ENCODE measurements around the gene SPRYD4. TPM values are rescaled to one million over a fixed set of nuclear protein-coding genes. Genes with fewer than 3 reads are reported as not detected.
"Not testable (repeated sequence)": the region's sequence is repeated elsewhere in the genome, so short reads cannot be mapped to it uniquely, and the experiment has no call there.

Gene SPRYD4
- polyA plus RNA-seq, 3 donors = 3.8 to 7.8 (median 6.9) TPM

DNA sequence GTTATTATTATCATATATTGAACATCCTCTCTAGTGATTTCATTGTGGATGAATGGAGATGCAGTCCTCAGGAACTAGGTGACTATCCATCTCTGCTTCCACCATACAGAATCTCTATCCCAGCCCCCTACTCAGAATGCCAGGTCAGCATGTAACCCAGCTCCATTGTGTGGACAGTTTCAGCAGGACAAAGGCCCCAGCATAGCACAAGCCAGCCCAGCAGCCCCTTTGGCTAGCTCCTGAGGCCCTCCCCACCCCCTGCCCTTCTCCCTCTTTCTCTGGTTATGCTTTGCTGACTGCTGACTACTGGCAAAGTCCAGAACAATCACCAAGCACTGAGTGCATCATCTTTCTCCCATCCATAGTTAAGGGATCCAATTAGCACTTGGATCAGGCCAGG is 5.8 kb upstream of the SPRYD4 start:
- DNase-seq = no peak

DNA sequence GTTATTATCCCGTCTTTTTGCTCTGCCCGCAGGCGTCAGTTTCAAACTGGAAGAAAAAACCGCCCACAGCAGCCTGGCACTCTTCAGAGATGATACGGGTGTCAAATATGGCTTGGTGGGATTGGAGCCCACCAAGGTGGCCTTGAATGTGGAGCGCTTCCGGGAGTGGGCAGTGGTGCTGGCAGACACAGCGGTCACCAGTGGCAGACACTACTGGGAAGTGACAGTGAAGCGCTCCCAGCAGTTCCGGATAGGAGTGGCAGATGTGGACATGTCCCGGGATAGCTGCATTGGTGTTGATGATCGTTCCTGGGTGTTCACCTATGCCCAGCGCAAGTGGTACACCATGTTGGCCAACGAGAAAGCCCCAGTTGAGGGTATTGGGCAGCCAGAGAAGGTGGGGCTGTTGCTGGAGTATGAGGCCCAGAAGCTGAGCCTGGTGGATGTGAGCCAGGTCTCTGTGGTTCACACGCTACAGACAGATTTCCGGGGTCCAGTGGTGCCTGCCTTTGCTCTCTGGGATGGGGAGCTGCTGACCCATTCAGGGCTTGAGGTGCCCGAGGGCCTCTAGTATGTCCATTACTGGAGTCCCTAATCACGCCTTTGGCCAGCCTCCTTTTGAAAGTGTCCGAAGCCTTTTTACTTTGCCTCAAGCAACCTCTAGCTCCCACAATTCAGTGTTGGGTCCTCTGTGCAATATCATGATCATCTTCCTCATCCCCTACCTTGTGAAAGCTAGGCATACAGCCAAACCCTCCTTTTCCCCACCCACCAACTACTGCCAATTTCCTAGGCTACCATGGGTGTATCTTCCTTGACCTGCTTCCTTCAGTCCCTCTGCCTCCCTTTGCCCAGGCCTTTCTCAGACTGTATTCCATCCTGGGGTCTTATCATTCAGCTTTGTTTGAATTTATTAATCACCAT is 891 bp downstream of the SPRYD4 start:
- no peak for DNase-seq

DNA sequence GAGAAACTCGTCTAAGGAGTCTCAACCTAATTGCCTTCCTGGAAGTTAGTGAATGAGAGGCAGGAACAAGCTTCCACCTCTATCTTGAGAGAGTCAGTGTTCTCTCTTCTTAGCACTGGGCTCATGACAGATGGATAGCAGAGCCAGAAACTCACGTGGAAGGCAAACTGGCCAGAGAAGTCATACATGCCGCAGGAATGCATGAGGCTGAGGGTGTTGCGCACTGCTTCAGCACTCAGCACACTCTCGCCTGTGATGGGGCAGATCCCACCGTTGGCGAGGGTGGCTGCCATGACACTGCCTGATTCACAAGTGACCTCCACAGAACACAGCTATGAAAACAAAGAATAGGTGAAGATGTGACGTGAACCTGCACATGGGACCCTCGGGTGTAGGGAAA is 6.0 kb downstream of the SPRYD4 start:
- DNase-seq = no peak

DNA sequence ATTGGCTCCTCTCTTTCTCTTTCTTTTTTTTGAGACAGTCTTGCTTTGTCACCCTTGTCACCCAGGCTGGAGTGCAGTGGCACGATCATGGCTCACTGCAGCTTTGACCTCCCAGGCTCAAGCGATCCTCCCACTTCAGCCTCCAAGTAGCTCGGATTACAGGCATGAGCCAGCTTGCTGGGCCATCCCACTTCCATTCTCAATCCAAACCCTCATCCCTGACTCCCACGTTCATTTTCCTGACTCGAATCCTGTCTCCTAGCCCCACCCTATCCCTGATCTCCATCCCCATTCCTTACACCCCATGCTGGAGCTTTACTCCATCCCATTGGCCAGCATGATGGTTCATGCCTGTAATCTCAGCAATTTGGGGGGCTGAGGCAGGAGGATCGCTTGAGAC is 7.8 kb downstream of the SPRYD4 start:
- DNase-seq = no peak

DNA sequence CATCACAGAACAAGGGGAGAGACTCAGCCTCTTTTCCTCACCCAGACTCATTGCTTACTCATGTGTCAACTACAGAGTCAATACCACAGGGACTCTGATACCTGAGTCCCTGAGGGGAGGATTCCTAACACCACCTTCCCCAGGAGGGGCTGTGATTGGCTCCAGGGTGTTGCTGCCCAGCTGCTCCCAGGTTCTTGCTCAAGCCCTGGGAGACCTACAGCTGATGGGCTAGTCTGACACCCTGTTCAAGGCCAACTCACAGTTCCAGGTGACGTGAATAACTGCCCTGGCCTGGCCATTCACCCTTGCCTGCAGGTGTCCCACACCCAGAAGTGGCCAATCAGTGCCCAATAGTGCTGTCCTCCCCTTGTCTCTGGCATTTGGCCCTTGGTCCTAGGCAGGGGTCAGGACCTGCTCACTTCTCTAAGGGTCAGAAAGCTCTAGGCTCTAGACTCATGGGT is 8.6 kb downstream of the SPRYD4 start:
- DNase-seq = no peak

DNA sequence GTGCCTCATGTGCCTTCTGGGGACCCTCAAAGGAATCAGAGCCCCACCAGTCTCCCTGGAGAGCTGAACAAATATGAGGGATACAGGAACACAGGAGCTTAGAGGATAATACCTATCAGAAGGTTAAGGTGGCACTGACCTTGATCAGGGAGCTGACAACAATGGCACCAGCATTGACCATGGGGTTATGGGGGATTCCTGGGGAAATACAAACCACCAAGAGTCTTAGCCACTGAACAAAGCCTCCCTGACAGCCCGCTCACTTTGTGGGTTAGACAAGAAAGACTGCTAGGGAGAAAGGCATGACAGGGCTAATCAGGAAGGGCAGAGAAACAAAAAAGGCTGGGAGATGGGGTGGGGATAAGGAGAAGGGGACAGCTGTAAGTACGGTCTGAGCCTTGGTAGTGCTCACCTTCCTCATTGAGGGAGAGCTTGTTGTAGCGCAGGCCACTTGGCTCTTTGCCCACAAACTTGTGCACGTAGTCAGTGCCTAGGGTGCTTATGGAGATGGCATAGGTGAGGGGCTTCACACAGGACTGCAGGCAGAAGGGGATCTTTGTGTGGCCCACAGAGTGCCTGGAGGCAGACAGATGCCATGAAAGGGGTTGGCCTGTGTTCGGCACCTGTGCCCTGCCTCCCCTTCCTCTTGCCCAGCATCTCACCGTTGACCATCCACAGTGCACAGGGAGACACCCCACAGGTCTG is 9.3 kb downstream of the SPRYD4 start:
- DNase-seq = no peak

DNA sequence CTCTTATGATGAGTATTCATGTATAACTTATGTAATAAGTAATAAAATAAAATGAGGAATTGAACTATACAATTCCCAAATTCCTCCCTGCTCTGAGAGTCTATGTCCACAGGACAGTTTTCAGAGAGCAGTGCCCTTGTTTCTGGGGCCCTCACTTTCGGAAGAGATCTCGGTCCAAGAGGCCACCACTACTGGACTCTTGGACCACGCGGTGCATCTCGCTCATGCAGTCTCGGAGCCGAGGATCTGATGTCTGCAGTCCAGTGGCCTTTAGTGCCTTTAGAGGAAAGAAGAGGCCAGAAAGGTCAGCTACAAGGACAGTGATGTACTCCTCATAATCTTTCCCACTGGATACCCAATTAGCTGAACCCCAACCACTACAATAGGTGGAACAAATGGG is 11.2 kb downstream of the SPRYD4 start:
- DNase-seq = no peak

DNA sequence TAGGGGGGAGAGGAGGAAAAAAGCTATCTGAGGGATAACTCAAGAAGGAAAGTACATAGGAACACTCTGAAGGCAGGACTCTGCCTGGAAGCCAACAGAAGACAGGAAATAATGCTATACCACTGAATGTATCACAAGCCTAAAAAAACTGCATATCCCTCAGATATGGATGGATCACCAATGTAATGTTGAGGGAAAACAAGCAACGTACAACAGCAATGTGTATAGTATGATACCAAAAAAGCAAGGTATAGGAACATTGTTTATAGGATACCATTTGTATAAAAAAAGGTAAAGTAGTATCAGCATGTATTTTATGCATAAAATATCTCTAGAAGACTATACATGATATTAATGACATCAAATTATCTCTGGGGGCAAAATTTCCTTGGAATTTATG is 16.2 kb downstream of the SPRYD4 start:
- DNase-seq = no peak

DNA sequence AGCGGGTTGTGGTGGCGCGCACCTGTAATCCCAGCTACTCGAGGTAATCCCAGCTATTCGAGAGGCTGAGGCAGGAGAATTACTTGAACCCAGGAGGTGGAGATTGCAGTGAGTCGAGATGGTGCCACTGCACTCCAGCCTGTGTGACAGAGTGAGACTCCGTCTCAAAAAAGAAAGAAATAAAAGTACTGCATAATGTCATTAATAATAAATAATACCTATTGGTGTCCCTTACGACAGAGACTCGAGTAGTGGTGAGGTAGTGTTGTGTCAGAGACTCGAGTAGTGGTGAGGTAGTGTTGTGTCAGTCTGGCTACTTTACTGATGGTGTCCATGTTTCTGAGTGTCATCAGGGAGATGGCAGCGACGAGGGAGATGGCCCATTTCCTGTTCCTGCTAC is 18.3 kb downstream of the SPRYD4 start:
- DNase-seq = no peak

DNA sequence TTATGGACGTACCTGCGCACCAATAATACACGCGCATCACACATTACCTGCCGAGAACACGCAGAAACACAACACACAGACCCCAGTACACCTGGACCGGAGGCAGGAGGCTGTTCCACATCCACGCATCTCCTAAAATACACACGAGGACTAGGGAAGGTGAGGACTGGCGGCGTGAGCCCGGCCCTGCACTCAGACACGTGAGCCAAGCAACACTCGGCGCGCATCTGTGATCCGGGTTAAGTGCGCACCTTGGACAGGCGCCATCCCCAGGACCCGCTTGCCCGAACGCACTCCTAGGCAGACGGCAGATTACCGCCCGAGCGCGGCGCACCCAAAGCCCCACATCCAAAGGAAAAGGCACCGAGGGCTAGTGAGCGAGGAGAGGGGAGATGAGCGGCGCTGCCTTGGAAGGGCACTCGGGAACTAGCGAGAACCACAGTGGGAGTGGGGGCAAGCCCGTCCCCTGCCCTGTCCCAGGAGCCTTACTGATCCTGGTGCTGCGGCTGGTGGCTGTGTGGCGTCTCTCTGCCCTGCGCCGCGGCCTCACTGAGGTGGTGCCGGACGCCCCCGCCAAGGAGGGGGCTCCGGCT is 19.2 kb downstream of the SPRYD4 start:
- DNase-seq = peak; percentile 34

DNA sequence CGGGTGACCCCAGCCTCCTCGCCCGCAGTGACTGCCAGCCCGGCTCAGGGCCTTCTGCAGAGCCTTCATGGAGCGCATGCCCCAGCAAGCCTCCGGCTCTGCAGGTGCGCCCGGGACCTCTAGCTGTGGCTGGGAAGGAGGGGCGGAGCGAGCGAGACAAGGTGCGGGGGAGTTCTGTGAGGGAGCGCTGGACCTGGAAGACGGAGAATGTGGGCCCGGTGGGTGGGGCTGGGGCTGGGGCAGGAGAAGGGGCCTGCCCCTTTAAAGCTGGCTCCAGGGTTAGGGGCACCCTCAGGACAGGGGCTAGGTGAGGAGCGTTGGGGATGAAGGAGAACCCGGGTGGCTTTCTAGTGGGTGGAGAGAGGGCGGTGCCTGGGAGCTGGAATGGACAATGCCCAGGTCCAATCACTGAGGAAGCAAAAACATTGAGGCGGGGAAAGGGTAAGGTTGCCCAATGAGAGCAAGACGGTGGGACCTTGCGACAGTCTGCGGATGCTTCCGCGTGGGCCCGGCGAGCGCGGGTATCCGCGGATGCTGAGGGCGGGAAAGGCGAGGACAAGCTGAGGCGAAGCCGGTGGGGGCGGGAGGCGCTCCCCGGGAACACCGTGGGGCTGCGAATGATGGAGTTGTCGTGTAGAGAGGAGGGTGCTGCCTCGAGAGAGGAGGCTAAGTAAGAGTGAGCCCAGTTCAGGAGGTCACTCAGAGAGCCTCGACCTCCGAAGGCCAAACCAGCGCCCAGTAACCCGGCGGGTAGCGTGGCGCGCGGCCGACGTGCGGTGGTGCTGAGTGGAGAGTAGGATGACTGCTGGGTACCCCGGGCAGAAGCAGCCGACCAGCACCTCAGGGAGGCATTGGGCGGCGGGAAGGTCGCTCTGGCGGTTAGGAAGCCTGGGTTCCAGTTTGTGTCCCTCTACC is 19.9 kb downstream of the SPRYD4 start, which contains the start of gene GLS2:
TSS of gene GLS2 (minus strand) at position 121 of the 915 bp plus-strand sequence. CDS start at position 78, 43 bp downstream.
- peak; percentile 84 for DNase-seq

DNA sequence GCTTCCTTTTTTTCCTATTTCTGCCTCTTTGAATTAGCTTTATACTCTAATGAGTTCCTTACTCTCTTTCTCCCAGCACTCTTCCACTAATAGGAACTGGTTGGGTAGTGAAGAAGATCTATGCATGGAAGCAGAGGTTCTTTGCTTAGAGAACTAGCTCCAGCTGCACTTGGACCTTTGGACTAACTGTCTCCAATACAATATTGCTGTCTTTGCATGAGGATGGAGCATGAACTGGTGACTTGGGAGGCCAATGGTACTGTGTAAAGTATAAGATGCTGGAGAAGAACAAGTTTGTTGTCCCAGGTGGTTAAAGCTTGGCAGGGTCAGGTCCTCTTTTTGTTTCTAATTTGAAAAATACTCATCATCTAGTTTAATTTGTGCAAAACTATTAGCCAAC is 22.0 kb downstream of the SPRYD4 start:
- DNase-seq = no peak

DNA sequence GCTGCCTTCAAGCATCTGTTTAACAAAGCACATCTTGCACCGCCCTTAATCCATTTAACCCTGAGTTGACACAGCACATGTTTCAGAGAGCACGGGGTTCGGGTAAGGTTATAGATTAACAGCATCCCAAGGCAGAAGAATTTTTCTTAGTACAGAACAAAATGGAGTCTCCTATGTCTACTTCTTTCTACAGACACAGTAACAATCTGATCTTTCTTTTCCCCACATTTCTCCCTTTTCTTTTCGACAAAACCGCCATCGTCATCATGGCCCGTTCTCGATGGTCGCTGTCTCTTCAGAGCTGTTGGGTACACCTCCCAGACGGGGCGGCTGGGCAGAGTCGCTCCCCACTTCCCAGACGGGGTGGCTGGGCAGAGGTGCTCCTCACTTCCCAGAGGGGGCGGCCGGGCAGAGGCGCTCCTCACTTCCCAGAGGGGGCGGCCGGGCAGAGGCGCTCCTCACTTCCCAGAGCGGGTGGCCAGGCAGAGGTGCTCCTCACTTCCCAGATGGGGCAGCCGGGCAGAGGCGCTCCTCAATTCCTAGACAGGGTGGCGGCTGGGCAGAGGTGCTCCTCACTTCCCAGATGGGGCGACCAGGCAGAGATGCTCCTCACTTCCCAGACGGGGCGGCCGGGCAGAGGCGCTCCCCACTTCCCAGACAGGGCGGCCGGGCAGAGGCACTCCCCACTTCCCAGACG is 25.2 kb downstream of the SPRYD4 start:
- DNase-seq = not testable (repeated sequence)

DNA sequence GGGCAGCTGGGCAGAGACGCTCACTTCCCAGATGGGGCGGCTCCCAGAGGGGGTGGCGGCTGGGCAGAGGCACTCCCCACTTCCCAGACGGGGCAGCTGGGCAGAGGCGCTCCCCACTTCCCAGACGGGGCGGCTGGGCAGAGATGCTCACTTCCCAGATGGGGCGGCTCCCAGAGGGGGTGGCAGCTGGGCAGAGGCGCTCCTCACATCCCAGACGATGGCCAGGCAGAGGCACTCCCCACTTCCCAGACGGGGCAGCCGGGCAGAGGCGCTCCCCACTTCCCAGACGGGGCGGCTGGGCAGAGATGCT is 25.7 kb downstream of the SPRYD4 start:
- DNase-seq = not testable (repeated sequence)

DNA sequence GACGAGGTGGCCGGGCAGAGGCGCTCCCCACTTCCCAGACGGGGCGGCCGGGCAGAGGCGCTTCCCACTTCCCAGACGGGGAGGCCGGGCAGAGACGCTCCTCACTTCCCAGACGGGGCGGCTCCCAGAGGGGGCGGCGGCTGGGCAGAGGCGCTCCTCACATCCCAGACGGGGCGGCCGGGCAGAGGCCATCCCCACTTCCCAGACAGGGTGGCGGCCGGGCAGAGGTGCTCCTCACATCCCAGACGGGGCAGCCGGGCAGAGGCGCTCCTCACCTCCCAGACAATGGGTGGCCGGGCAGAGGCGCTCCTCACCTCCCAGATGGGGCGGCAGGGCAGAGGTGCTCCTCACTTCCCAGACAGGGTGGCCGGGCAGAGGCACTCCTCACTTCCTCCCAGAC is 26.1 kb downstream of the SPRYD4 start:
- DNase-seq = not testable (repeated sequence)

DNA sequence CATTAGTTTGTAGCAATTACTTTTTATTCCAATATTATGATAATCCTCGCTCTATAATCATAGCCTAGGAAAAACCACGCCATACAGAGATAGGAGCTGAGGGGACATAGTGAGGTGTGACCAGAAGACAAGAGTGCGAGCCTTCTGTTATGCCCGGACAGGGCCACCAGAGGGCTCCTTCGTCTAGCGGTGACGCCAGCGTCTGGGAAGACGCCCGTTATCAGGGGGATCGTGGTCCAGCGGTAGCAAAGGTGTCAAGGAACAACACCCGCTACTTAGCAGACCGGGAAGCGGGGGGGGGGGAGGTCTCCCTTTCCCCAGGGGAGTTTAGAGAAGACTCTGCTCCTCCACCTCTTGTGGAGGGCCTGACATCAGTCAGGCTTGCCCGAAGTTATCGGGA is 28.3 kb downstream of the SPRYD4 start:
- not testable (repeated sequence) for DNase-seq

DNA sequence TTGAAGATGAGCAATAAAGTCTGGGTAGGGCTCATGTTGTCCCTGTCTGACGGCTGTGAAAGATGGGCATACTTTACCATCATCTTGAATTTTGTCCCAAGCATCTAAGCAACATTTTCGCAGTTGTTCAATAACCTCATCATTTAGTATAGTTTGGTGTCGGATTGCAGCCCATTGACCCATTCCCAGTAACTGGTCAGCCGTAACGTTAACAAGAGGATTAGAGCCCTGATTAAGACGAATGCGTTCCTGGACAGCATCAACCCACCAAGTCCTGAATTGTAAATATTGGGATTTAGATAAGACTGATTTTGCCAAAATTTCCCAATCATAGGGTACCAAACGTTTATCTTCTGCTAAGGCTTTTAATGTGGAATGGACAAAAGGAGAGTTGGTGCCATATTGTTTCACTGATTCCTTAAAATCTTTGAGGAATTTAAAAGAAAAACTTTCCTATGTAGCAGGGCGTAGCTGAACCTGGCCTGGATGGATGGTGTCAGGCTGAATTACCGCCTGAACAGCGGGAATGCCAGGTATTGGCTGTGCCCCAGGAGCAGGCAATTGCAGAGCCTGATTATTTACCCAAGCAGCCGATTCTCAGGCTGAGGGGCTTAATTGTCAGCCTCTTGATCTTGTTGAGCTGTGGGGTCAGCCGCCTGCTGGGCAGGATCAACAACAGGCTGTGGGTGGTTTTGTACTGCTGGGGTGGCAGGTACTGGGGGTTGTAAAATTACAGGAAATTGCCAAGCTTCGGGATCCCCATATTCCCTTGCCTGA is 29.9 kb downstream of the SPRYD4 start:
- not testable (repeated sequence) for DNase-seq

DNA sequence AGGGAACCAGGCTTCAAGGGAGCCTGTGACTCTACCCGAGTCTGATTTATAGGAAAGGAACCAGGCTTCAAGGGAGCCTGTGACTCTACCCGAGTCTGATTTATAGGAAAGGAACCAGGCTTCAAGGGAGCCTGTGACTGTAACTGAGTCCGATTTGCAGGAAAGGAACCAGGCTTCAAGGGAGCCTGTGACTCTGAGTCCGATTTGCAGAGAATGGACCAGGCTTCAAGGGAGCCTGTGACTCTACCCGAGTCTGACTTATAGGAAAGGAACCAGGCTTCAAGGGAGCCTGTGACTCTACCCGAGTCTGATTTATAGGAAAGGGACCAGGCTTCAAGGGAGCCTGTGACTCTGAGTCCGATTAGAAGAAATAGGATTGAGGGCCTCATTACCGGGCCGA is 31.1 kb downstream of the SPRYD4 start:
- DNase-seq = not testable (repeated sequence)

DNA sequence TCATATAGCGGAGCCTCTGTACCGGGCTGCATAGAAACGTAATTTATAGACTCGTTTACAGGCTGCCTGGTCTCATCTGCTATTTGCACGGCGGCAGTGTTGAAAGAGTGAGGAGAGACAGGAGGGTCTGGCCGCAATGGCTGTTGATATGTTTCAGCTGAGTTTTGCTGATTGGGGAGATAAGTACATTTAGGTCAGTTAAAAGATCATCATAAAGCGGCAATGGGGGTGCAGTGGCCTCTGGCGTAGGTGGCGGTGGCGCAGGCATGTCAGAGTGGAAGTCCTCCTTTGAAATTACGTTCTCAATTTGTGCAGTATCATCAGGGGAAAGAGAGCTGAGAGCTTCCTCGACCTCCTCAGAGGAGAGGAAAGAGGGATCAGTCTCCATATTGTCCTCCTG is 31.5 kb downstream of the SPRYD4 start:
- DNase-seq = not testable (repeated sequence)

DNA sequence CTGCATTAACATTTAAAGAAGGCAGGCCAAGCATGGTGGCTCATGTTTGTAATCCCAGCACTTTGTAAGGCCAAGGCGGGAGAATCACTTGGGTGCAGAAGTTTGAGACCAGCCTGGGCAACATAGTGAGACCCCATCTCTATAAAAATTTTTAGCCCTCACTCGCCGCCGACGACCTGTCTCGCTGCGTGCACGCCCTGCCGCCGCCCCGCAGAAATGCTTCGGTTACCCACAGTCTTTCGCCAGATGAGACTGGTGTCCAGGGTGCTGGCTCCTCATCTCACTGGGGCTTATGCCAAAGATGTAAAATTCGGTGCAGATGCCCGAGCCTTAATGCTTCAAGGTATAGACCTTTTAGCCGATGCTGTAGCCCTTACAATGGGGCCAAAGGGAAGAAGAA is 42.4 kb downstream of the SPRYD4 start:
- DNase-seq = no peak

Measured in renal pelvis (tissue), 4 donors.